Measurements from ENCODE around the gene TNFRSF19. TPM values are rescaled to one million over a fixed set of nuclear protein-coding genes. Genes with fewer than 3 reads are reported as not detected.

The TNFRSF19 gene
- total and polyA plus RNA-seq, 8 donors: 1.2 to 14.0 (median 2.7) TPM; not detected in 1

DNA sequence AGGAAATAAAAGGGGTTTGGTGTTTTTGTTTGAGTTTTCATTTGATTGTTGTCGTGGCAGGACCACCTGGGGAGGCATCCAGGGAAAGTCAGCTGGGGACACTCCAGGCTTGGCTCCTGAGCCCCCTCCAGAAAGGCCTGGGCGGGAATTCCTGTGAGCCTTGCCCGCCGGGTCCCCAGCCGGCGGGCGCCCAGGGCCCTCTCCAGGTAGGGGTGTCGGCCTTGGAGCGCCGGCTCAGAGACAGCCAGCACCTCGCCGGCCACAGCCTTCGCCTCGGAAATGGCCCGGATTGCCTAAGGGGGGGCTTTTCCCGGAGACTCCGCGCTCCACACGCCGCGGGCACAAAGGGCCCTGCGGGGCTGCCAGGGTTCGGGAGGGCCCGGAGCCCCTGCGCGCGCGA, 125.0 kb downstream of the TNFRSF19 start:
- Histone ChIP-seq H3K27me3 (no peaks in the 10 kb centered on the region), H3K4me1 (peaks cover 9 to 26% (median 16%) of the 10 kb centered on the region in 4 donors), H3K9me3 (no peaks in the 10 kb centered on the region), H3K36me3 (no peaks in the 10 kb centered on the region), H3K27ac (no peak overlapping the region), H3K4me3 (no peak overlapping the region)
- DNase-seq: no peak
- TF ChIP-seq EP300 (IDR thresholded peaks at IDR 0.05) (no peak), POLR2A (IDR thresholded peaks at IDR 0.05) (no peak), POLR2AphosphoS5 (IDR thresholded peaks at IDR 0.05) (no peak)
- TF ChIP-seq, protein P1, sequence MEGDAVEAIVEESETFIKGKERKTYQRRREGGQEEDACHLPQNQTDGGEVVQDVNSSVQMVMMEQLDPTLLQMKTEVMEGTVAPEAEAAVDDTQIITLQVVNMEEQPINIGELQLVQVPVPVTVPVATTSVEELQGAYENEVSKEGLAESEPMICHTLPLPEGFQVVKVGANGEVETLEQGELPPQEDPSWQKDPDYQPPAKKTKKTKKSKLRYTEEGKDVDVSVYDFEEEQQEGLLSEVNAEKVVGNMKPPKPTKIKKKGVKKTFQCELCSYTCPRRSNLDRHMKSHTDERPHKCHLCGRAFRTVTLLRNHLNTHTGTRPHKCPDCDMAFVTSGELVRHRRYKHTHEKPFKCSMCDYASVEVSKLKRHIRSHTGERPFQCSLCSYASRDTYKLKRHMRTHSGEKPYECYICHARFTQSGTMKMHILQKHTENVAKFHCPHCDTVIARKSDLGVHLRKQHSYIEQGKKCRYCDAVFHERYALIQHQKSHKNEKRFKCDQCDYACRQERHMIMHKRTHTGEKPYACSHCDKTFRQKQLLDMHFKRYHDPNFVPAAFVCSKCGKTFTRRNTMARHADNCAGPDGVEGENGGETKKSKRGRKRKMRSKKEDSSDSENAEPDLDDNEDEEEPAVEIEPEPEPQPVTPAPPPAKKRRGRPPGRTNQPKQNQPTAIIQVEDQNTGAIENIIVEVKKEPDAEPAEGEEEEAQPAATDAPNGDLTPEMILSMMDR (IDR thresholded peaks at IDR 0.05): no peak
- WGBS, 5 donors: 82 to 90% (median 88%) methylated on average over 26 to 28 of the region's 28 CpGs
- intact Hi-C loops (cut with DNase I; ENCODE audit: low total_unique reads): no loop called here

- DNase-seq: peak in 1 of 2 donors; percentile 68
- H3K36me3 ChIP-seq: no peaks in the 10 kb centered on the region
- H3K4me3 ChIP-seq: peak overlapping the region in 2 of 4 donors; percentile 13 to 24
- H3K27ac ChIP-seq: peak overlapping the region in 1 of 5 donors; percentile 9
- intact Hi-C loops (cut with DNase I; ENCODE audit: low total_unique reads): no loop called here
- WGBS, 5 donors: 46 to 69% (median 61%) methylated on average over 41 to 46 of the region's 46 CpGs
- TF ChIP-seq, protein P1 (IDR thresholded peaks at IDR 0.05): no peak
- TF ChIP-seq POLR2AphosphoS5 (IDR thresholded peaks at IDR 0.05) (no peak), EP300 (IDR thresholded peaks at IDR 0.05) (no peak), POLR2A (IDR thresholded peaks at IDR 0.05) (no peak)
- H3K9me3 ChIP-seq: no peaks in the 10 kb centered on the region
- peaks cover 9 to 26% (median 16%) of the 10 kb centered on the region in 4 donors for H3K4me1 ChIP-seq
- no peaks in the 10 kb centered on the region for H3K27me3 ChIP-seq
These were observed 125.7 kb downstream of the TNFRSF19 start for GRCh38 chr13:23695711-23696464.

DNA sequence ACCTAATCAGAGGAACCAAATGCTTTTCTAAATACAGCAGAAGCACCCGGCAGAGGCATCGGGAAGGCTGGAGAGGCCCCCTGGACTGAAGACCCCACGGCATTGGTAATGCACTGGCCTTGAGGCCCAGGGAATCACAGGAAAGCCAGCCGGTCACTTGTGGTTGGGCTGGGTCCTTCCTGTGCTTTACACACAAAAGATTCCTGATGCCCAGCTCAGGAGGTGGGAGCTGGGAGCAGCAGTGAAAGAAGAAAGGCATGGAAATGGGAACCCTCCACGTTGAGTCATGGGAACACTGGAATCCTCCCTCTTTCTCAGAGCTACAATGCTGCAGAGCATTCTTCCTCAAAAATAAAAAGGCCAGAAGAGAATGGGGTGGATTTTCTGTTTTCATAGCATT, 126.4 kb downstream of the TNFRSF19 start:
- Histone ChIP-seq H3K27me3 (no peaks in the 10 kb centered on the region), H3K36me3 (no peaks in the 10 kb centered on the region), H3K4me3 (no peak overlapping the region), H3K9me3 (no peaks in the 10 kb centered on the region), H3K27ac (no peak overlapping the region), H3K4me1 (peaks cover 9 to 26% (median 16%) of the 10 kb centered on the region in 4 donors)
- no peak for DNase-seq
- 66 to 84% (median 69%) methylated on average over 5 of the region's 5 CpGs for WGBS, 5 donors
- intact Hi-C loops (cut with DNase I; ENCODE audit: low total_unique reads): no loop called here
- no peak for TF ChIP-seq POLR2A (IDR thresholded peaks at IDR 0.05)
- TF ChIP-seq EP300 (IDR thresholded peaks at IDR 0.05): no peak
- no peak for TF ChIP-seq POLR2AphosphoS5 (IDR thresholded peaks at IDR 0.05)
- TF ChIP-seq, protein P1 (IDR thresholded peaks at IDR 0.05): no peak

- intact Hi-C loops (cut with DNase I; ENCODE audit: low total_unique reads): no loop called here
- TF ChIP-seq POLR2A (IDR thresholded peaks at IDR 0.05): no peak
- no peak for TF ChIP-seq POLR2AphosphoS5 (IDR thresholded peaks at IDR 0.05)
- TF ChIP-seq EP300 (IDR thresholded peaks at IDR 0.05): no peak
- TF ChIP-seq, protein P1 (IDR thresholded peaks at IDR 0.05): no peak
- WGBS, 5 donors: 9 to 35% (median 24%) methylated on average over 1 of the region's 1 CpG
- Histone ChIP-seq H3K4me1 (peaks cover 9 to 34% (median 19%) of the 10 kb centered on the region in 4 donors), H3K9me3 (no peaks in the 10 kb centered on the region), H3K4me3 (no peak overlapping the region), H3K36me3 (no peaks in the 10 kb centered on the region), H3K27ac (peak overlapping the region in 3 of 5 donors; percentile 19 to 60 (median 32)), H3K27me3 (no peaks in the 10 kb centered on the region)
- DNase-seq: no peak
These were observed 127.6 kb downstream of the TNFRSF19 start for GRCh38 chr13:23697772-23698313.

All from stomach (tissue), 9 donors.